NCI-H2227 (cell line): ENCODE measurements around the gene ASB16.
"Not testable (repeated sequence)": the region's sequence is repeated elsewhere in the genome, so short reads cannot be mapped to it uniquely, and the experiment has no call there.

ENCODE experiments used
- DNase-seq: peaks from one replicate; lab custom pipeline; 2025; ENCODE audit not compliant: unreplicated experiment; lab: John Stamatoyannopoulos, UW

Gene ASB16

DNA sequence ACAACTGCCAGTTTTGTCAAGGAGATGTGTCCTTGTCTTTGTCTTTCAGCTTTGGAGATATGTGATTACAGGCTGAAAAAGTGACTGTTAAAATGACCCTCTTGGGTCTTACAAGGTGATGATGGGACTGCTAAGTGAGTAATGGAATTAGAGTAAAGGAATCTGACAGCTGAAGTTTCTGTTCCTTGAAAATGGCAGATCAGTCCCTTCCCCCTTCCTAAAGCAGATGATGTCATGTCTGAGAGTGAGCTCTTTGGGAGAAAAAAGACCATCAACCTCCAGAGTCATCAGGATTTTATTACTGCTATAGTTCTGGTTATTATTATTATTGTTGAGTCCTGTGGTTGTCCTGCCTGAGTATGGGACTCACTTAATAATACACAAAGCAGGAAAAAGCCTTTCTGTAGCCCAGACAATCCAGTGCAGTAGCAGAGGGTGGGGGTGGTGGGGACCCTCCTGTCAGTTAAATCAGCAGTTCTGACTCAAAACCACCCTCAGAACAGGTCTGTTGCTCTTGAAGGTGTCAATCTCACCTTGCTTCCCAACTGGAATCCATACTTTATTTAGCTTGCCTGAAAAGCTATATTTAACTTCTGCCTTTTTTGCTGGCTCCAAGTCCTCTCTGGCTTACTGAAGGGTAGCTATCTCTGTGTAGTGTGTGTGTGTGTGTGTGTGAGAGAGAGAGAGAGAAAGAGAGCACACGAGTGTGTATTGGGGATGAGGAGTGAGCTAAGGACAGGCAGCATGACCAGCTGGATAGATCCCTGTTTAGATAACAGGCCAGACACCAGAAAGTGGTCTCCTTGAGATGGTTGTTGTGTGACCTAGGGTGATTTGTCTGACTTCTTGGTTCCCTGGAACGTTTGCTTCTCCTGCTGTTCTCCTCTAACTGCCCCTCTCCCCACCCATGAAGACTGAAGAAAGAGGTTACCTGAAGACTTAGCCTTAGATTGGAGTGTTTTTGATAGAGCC is 23.8 kb upstream of the ASB16 start:
- DNase-seq = no peak

- no peak for DNase-seq
Observed at GRCh38 chr17:44147812-44148211, 22.7 kb upstream of the ASB16 start.

DNA sequence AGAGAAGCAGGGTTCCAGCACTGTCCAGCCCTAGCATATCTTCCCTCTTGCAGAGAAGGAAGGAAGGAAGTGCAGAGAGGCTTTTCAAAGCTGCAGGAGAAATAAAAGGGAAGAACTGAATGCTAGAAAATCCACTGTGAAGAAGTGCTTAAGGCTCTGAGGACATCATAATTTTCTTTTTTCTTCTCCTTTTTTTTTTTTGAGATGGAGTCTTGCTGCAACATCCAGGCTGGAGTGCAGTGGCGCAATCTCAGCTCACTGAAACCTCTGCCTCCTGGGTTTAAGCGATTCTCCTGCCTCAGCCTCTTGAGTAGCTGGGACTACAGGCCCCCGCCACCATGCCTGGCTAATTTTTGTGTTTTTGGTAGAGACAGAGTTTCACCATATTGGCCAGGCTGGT is 21.4 kb upstream of the ASB16 start:
- not testable (repeated sequence) for DNase-seq

DNA sequence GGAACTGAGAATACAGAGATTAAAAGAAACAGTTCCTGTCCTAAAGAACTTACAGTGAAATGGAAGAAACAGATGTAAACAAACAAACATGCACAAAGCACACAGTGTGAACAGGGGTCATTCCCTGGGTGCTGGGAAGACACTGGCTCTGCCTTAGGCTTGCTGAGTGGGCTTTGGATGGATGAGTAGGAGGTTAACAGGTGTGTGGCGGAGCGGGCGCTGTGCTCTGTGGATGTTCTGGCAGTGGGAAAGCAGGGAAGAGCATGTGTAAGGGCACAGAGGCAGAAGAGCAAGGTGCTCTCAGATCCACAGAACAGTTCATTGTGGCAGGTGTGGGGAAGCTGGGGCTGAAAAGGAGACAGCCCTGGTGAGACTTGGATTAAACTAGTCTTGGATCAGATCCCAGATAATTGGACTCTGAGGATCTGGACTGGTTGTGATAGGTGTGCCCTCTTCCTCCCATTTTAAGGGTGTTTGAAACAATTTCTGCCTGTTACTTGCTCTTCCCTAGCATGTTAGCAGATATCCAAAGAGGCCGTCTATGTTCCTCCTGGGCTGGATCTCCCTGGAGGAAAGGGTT is 20.7 kb upstream of the ASB16 start:
- no peak for DNase-seq

DNA sequence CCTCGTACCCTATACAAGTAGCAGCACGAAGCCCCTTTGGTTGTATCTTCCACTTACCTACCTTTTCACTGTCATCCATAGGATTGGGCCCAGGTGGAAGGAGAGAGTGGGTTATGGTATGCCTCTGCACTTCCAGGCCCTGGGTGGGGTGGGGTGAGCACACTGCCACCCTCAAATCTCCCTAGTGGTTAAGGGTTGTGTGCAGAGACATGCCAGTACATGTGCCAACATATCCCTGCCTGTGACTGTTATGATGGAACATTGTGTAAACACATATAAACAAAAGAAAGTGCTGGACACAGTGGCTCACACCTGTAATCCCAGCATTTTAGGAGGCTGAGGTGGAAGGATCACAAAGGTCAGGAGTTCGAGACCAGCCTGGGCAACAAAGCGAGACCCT is 17.6 kb upstream of the ASB16 start:
- no peak for DNase-seq

- DNase-seq = no peak
Observed at GRCh38 chr17:44155488-44155887, 15.0 kb upstream of the ASB16 start.

GRCh38 chr17:44159519-44160210 is 10.8 kb upstream of the ASB16 start:
- no peak for DNase-seq

- DNase-seq = no peak
Observed at GRCh38 chr17:44164476-44164875, 6.0 kb upstream of the ASB16 start.

DNA sequence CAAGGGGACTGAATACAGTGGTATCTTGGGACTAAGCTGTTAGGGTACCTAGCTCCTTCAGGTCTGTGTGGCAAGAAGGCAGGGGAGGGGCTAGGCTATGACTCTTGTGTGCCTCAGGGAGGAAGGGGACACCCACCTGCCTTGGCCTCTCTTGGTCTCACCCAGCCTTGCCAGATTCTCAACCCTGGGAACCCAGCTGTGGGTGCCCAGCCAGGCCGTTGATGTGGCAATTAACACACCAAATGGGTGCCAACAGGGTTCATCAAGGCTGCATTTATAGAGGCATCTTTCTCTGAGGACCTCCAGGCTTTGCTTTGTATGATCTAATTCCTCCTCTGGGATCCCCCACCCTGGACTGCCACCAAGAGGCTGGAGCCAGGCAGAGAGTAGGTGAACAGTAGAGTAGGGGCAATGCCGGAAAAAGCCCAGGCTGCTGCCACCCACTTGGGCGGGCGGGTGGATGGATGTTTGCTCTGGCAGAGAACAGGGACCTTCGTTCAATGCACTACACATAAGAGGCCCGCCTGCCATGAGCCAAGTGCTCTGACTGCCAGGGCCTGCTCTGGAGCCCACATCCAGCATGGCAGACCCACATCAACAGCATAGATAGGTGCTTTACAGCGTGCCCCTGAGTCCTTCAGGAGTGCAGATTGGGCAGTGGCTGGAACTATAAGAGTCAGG is 3.2 kb upstream of the ASB16 start:
- DNase-seq = no peak

- no peak for DNase-seq
Observed at GRCh38 chr17:44170135-44170498, 387 bp upstream of the ASB16 start.

GRCh38 chr17:44171931-44172455 is 1.5 kb downstream of the ASB16 start:
- no peak for DNase-seq

DNA sequence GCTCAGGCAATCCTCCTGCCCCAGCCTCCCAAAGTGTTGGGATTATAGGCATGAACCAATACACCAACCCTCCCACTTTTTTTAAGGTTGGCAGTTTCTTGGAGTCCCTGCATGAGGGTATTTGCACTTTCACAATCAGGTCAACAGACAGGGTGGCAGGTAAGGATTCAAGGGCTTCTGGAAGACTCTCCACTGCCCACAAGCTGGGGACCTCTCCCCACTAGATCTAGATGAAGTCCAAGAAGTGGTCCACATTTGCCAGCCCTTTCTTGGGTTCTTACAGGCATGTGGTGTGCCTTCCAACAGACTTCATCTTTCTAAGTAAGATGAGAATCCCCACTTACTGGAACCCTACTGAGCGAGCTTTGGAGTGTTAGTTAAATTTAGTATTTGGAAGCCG is 3.9 kb downstream of the ASB16 start:
- no peak for DNase-seq

DNA sequence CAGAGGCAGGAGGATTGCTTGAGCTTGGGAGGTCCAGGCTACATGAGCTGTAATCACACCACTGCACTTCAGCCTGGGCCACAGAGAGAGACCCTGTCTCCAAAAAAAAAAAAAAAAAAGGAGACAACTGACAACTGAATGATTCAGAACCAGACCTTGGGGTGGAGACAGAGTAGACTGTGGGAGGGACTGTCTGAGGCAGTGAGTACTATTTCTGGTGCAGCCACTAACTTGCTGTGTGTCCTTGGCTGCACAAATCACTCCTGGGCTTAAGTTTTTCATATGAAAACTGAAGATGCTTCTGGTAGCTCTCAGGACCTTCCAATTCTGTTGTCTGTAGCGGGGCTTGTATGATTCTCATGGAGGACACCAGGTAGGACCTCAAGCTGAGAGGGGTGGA is 5.8 kb downstream of the ASB16 start:
- DNase-seq = no peak

GRCh38 chr17:44176671-44177501 is 6.4 kb downstream of the ASB16 start:
- DNase-seq = no peak

GRCh38 chr17:44177640-44178039 is 7.1 kb downstream of the ASB16 start:
- DNase-seq = no peak

DNA sequence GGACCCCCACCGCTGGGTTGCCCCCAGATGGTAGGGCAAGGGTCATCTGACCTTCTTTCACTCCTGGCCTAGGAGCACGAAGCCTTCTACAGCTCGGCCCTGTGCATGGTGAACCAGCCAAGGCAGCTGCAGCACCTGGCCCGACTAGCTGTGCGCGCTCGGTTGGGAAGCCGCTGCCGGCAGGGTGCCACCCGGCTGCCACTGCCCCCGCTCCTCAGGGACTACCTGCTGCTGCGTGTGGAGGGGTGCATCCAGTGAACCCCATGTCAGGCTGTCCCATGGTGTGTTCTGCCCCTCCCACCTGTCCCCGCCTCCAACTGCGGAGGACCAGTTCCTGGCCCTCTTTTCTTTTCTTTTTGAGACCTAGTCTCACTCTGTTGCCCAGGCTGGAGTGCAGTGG is 7.6 kb downstream of the ASB16 start:
- DNase-seq = no peak

- no peak for DNase-seq
Observed at GRCh38 chr17:44183024-44183423, 12.5 kb downstream of the ASB16 start.

GRCh38 chr17:44184212-44184810 is 13.8 kb downstream of the ASB16 start:
- DNase-seq = no peak

- peak; percentile 99 for DNase-seq
Observed at GRCh38 chr17:44186307-44187130, 16.0 kb downstream of the ASB16 start, which contains the start of gene TMUB2. Gene TMUB2, plus strand, starts transcription at chr17:44186972. Its CDS starts 737 bp downstream, at chr17:44187709.
